Effector memory CD8-positive, alpha-beta T cell (primary cell): Measurements from ENCODE around the gene ZNF892.
"Not testable (repeated sequence)": the region's sequence is repeated elsewhere in the genome, so short reads cannot be mapped to it uniquely, and the experiment has no call there.

Experiments used
- ATAC-seq: fragments of 150-1000 bp; cut with Tn5 transposase; replicated peaks from 2 replicates; pipeline ENCODE4 v1.10.0; 2021; ENCODE audit warnings: mild to moderate bottlenecking, moderate library complexity
- DNase-seq, 3 experiments: peaks; one replicate each; pipeline ENCODE4 v3.0.0; 2021
- H3K27ac Mint-ChIP-seq, 2 donors: one replicate each; pipeline ENCODE4 v1.8.0; 2022; ENCODE audit warnings: mild to moderate bottlenecking in 2 of 2, mixed read lengths in 2 of 2, moderate library complexity in 2 of 2
- H3K27me3 Mint-ChIP-seq, 2 donors: one replicate each; pipeline ENCODE4 v1.8.0; 2022; ENCODE audit warnings: mixed read lengths in 2 of 2
- H3K36me3 Mint-ChIP-seq: one replicate; pipeline ENCODE4 v1.8.0; 2022; ENCODE audit warnings: mild to moderate bottlenecking, moderate library complexity, mixed read lengths; ENCODE audit not compliant: insufficient read depth
- H3K4me1 Mint-ChIP-seq, 2 donors: one replicate each; pipeline ENCODE4 v1.8.0; 2022; ENCODE audit warnings: low read depth in 2 of 2, mixed read lengths in 2 of 2
- H3K4me3 Mint-ChIP-seq, 2 donors: one replicate each; pipeline ENCODE4 v1.8.0; 2022; ENCODE audit warnings: mild to moderate bottlenecking in 2 of 2, mixed read lengths in 2 of 2, moderate library complexity in 2 of 2
- H3K9me3 Mint-ChIP-seq, 2 donors: one replicate each; pipeline ENCODE4 v1.8.0; 2022; ENCODE audit warnings: mixed read lengths in 2 of 2

The ZNF892 gene

DNA sequence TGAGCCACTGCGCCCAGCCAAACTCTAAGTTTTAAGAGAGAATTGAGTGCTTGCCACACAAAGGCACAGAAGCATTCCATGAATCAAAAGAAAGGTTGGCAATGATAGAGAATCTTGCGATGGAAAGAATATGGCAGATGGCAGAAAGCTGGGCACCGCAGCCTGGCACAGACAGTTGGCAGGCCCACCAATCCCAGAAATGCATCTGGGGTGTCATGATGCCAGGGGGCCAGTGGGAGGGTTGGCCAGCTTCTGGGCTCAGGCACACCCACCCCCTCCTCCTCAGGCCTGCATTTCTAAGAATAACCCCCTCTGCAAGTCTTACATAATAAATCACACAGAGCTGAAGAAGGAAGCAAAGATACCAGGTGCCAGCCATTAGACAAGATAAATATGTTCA lies 22.1 kb upstream of the ZNF892 start:
- Mint-ChIP-seq H3K36me3 (peaks cover 14% of the 10 kb centered on the region), H3K27me3 (peaks cover 0 to 9% of the 10 kb centered on the region in 2 donors), H3K4me3 (no peak overlapping the region), H3K9me3 (peaks cover 12 to 14% of the 10 kb centered on the region in 2 donors), H3K27ac (no peak overlapping the region), H3K4me1 (no peaks in the 10 kb centered on the region)
- ATAC-seq (no peak), DNase-seq (no peak)

DNA sequence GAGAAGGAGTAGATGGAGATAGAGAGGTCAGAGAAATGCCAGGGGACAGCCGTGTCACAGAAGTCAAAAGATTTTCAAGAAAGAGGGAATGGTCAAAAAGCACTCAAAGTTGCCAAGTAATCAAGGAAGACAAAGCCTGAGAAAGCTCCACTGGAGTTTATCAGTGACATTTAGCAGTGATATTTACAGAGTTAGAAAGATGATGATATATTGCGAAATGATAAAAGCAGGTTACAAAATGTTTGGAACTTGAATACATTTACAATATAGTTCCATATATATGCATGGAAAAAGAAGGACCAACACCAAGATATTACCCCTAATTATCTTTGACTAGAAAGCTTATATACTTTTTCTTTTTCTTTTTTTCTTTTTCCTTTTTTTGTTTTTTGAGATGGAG lies 21.3 kb upstream of the ZNF892 start:
- Mint-ChIP-seq H3K4me3 (no peak overlapping the region), H3K36me3 (peaks cover 8% of the 10 kb centered on the region), H3K27ac (no peak overlapping the region), H3K27me3 (peaks cover 0 to 14% of the 10 kb centered on the region in 2 donors), H3K4me1 (no peaks in the 10 kb centered on the region), H3K9me3 (peaks cover 6 to 11% of the 10 kb centered on the region in 2 donors)
- DNase-seq (no peak), ATAC-seq (no peak)

DNA sequence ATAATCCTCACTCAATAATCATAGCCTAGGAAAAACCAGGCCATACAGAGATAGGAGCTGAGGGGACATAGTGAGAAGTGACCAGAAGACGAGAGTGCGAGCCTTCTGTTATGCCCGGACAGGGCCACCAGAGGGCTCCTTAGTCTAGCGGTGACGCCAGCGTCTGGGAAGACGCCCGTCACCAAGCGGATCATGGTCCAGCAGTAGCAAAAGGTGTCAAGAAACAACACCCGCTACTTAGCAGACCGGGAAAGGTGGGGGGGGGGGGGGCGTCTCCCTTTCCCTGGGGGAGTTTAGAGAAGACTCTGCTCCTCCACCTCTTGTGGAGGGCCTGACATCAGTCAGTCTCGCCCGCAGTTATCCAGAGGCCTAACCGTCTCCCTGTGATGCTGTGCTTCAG lies 14.4 kb upstream of the ZNF892 start:
- not testable (repeated sequence) for ATAC-seq
- DNase-seq, result peak; percentile 19 to 39 (median 19)

DNA sequence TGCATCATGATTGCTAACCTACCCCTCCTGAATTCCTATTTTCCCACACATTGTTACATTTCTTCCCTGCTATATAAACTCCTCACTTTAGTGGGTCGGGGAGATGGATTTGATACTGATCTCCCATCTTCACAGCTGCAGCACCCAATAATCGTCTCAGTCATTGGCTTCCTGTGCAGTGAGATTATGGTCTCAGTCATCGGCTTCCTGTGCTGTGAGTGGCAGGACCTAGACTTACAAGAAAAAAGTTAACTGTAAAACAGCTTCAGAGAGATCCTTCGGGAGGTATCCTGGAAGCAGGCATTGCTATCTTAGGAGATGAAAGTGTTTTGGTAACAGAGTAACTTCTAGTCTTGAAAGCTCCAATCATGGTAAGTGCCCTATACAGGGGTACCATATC lies 3.4 kb upstream of the ZNF892 start:
- DNase-seq, result no peak

More for the DNA sequence above, 14.4 kb upstream of the ZNF892 start:
- H3K4me1 Mint-ChIP-seq, H3K27ac Mint-ChIP-seq, H3K36me3 Mint-ChIP-seq, H3K4me3 Mint-ChIP-seq, H3K9me3 Mint-ChIP-seq: not testable (repeated sequence)
- peaks cover 8 to 20% of the 10 kb centered on the region in 2 donors for H3K27me3 Mint-ChIP-seq

DNA sequence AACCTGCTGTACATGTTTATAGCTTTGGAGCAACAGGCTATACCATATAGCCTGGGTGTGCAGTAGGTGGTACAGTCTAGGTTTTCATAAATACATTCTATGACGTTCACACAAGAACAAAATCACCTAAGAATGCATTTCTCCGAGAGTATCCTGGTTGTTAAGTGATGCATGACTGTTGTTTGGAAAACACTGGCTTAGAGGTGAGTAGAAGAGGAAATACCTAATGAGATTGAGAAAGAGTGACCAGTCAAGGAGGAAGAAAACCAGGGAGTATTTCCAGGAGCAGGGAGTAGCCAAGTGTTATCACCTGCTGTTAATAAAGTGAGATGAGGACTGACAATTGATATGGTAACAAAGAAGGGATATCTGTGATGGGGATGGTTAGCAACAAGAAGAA lies 2.9 kb upstream of the ZNF892 start:
- no peak for ATAC-seq
- Mint-ChIP-seq H3K27ac (no peak overlapping the region), H3K4me3 (no peak overlapping the region), H3K4me1 (peaks cover 10 to 25% of the 10 kb centered on the region in 2 donors), H3K36me3 (peaks cover 3% of the 10 kb centered on the region), H3K27me3 (no peaks in the 10 kb centered on the region), H3K9me3 (peaks cover 0 to 2% of the 10 kb centered on the region in 2 donors)
- DNase-seq, result no peak

More for the DNA sequence above, 3.4 kb upstream of the ZNF892 start:
- no peak for ATAC-seq
- Mint-ChIP-seq H3K36me3 (peaks cover 3% of the 10 kb centered on the region), H3K27me3 (no peaks in the 10 kb centered on the region), H3K4me1 (peaks cover 10 to 20% of the 10 kb centered on the region in 2 donors), H3K4me3 (no peak overlapping the region), H3K9me3 (no peaks in the 10 kb centered on the region), H3K27ac (no peak overlapping the region)

DNA sequence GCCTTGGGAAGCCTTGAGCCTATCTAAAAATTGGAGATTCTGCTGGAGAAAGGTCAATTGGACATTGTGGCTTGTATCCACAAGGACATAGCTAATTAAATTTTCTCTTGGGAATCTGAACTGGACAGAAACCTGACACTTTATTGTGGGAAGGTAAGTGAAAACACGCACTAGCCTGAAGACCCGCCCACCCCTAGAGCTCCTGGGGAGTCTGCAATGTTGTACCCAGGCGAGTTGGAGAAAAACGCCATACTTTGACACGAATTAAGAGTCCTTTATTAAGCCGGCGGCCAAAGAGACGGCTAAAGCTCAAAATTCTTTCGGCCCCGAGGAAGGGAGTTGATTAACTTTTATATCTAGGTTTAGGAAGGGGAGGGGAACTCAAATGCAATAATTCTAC lies 1.2 kb upstream of the ZNF892 start:
- H3K27me3 Mint-ChIP-seq, result no peaks in the 10 kb centered on the region
- peak overlapping the region; percentile 89 to 95 for H3K27ac Mint-ChIP-seq
- no peak for DNase-seq

DNA sequence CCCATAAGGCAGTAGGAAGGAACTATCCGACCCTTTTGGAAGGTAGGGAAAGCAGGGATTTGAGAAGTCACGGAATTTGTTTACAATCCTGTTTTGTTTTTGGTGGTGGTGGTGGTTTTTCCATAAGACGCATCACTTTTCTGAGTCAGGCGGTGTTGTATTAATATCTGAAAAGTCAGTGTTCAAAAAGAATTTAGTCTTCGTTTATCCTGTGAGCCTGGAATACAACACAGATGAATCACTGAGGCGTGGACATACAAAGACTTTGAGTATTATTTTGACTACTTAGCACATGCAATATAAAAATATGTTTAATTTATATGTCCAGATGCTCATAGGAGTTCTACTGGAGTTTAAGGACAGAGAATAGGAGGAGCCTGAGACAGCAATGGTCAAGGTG lies 785 bp downstream of the ZNF892 start:
- DNase-seq (no peak), ATAC-seq (no peak)
- peak overlapping the region; percentile 89 to 93 for H3K4me3 Mint-ChIP-seq
- H3K9me3 Mint-ChIP-seq, result peaks cover 10 to 15% of the 10 kb centered on the region in 2 donors
- H3K27me3 Mint-ChIP-seq, result no peaks in the 10 kb centered on the region
- peaks cover 10% of the 10 kb centered on the region for H3K36me3 Mint-ChIP-seq
- H3K27ac Mint-ChIP-seq, result peak overlapping the region; percentile 89 to 95
- peaks cover 10 to 31% of the 10 kb centered on the region in 2 donors for H3K4me1 Mint-ChIP-seq

More for the DNA sequence above, 1.2 kb upstream of the ZNF892 start:
- no peak for ATAC-seq
- peaks cover 10 to 31% of the 10 kb centered on the region in 2 donors for H3K4me1 Mint-ChIP-seq
- H3K9me3 Mint-ChIP-seq, result peaks cover 8 to 14% of the 10 kb centered on the region in 2 donors
- peak overlapping the region; percentile 89 to 93 for H3K4me3 Mint-ChIP-seq
- peaks cover 3% of the 10 kb centered on the region for H3K36me3 Mint-ChIP-seq

DNA sequence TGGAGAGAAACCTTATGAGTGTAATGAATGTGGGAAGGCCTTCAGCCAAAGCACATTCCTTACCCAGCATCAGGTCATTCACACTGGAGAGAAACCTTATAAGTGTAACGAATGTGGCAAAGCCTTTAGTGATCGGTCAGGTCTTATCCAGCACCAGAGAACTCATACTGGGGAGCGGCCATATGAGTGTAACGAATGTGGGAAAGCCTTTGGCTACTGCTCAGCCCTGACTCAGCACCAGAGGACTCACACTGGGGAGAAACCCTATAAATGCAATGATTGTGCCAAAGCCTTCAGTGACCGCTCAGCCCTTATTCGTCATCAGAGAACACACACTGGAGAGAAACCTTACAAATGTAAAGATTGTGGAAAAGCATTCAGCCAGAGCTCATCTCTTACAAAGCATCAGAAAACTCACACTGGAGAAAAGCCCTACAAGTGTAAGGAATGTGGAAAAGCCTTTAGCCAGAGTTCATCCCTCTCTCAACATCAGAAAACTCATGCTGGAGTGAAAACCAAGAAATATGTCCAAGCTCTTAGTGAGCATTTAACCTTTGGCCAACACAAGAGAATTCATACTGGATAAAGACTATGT lies 7.8 kb downstream of the ZNF892 start:
- Mint-ChIP-seq H3K27ac (no peak overlapping the region), H3K27me3 (no peaks in the 10 kb centered on the region), H3K4me3 (no peak overlapping the region), H3K36me3 (peaks cover 15% of the 10 kb centered on the region), H3K4me1 (peaks cover 0 to 3% of the 10 kb centered on the region in 2 donors), H3K9me3 (peaks cover 22 to 54% of the 10 kb centered on the region in 2 donors)
- DNase-seq (no peak), ATAC-seq (no peak)

DNA sequence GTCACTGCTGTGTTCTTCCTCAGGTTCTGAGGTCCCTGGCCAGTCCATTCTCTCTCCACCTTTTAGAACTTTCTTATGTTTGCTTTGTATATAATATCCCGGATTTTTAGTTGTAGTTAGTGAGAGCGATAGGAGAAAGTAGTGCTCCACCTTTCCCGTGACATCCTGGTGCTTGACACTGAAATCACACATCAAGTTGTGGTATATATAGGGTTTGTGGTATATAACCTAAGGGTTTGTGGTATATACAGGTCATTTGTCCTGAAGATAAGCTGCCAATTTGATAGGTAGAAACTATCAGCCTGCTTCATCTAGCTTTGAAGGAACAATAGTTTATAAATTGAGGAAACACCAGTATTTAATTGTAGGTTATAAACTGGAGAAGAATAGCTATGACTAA lies 13.1 kb downstream of the ZNF892 start:
- DNase-seq (no peak), ATAC-seq (no peak)
- Mint-ChIP-seq H3K4me1 (no peaks in the 10 kb centered on the region), H3K27me3 (no peaks in the 10 kb centered on the region), H3K9me3 (peaks cover 14 to 48% of the 10 kb centered on the region in 2 donors), H3K27ac (no peak overlapping the region), H3K36me3 (peaks cover 3% of the 10 kb centered on the region), H3K4me3 (no peak overlapping the region)

GRCh38 chr2:95225658-95226057 lies 18.3 kb downstream of the ZNF892 start:
- Mint-ChIP-seq H3K27me3 (no peaks in the 10 kb centered on the region), H3K4me1 (no peaks in the 10 kb centered on the region), H3K4me3 (no peak overlapping the region), H3K27ac (no peak overlapping the region), H3K36me3 (no peaks in the 10 kb centered on the region), H3K9me3 (peaks cover 10 to 39% of the 10 kb centered on the region in 2 donors)
- ATAC-seq (no peak), DNase-seq (no peak)

GRCh38 chr2:95231723-95232122 lies 24.4 kb downstream of the ZNF892 start:
- no peak for DNase-seq
- Mint-ChIP-seq H3K27me3 (no peaks in the 10 kb centered on the region), H3K36me3 (no peaks in the 10 kb centered on the region), H3K4me3 (no peak overlapping the region), H3K4me1 (peaks cover 0 to 2% of the 10 kb centered on the region in 2 donors), H3K9me3 (peaks cover 9% of the 10 kb centered on the region in 2 donors), H3K27ac (no peak overlapping the region)
- no peak for ATAC-seq

GRCh38 chr2:95232232-95232631 lies 24.9 kb downstream of the ZNF892 start:
- Mint-ChIP-seq H3K4me1 (peaks cover 0 to 2% of the 10 kb centered on the region in 2 donors), H3K4me3 (no peak overlapping the region), H3K9me3 (peaks cover 8 to 9% of the 10 kb centered on the region in 2 donors), H3K36me3 (no peaks in the 10 kb centered on the region), H3K27me3 (no peaks in the 10 kb centered on the region), H3K27ac (no peak overlapping the region)
- no peak for ATAC-seq
- DNase-seq, result no peak

GRCh38 chr2:95234286-95234785 lies 27.0 kb downstream of the ZNF892 start:
- H3K36me3 Mint-ChIP-seq, result peaks cover 2% of the 10 kb centered on the region
- no peak for DNase-seq
- peaks cover 4 to 7% of the 10 kb centered on the region in 2 donors for H3K9me3 Mint-ChIP-seq
- H3K4me1 Mint-ChIP-seq, result peaks cover 0 to 2% of the 10 kb centered on the region in 2 donors
- no peak overlapping the region for H3K4me3 Mint-ChIP-seq
- no peaks in the 10 kb centered on the region for H3K27me3 Mint-ChIP-seq
- ATAC-seq, result no peak
- H3K27ac Mint-ChIP-seq, result no peak overlapping the region

DNA sequence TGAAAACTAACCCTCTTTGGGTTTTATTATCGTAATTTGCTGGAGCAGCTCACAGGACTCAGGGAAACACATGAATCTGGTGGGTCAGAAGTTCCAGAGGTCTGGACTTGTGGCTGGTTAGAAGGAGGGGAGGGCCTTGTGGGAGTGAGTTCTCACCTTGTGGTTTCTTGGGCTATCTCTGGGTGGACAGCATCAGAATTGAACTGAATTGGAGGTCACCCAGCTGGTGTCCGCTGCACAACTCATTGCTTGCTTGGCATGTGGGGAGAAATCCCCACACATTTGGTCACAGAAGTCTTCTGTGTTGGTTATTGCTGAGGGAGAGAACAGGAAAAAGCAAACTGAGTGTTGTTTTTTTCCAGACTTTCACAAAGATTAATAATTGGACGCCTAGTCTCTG lies 27.5 kb downstream of the ZNF892 start:
- Mint-ChIP-seq H3K4me3 (no peak overlapping the region), H3K4me1 (peaks cover 0 to 2% of the 10 kb centered on the region in 2 donors), H3K9me3 (peaks cover 0 to 7% of the 10 kb centered on the region in 2 donors), H3K27ac (no peak overlapping the region), H3K27me3 (no peaks in the 10 kb centered on the region), H3K36me3 (peaks cover 2% of the 10 kb centered on the region)
- no peak for DNase-seq
- ATAC-seq, result no peak
